WTC11 (cell line): ENCODE measurements around the gene FAM120AOS. TPM values are rescaled to one million over a fixed set of nuclear protein-coding genes. Genes with fewer than 3 reads are reported as not detected.
A peak's percentile ranks its signal among the peaks of the same experiment; 100 is the strongest.
"Not testable (repeated sequence)": the region's sequence is repeated elsewhere in the genome, so short reads cannot be mapped to it uniquely, and the experiment has no call there.

Experiments
- ATAC-seq: fragments of 200-7000 bp; cut with Tn5 transposase; 2 replicates; pipeline ENCODE4 v1.10.0; 2021; ENCODE audit warnings: mild to moderate bottlenecking, moderate library complexity
- CTCF ChIA-PET: fragments of 300-600 bp; sonication (Branson Sonifier 250); formaldehyde crosslinking; loops from one replicate; lab custom pipeline; 2021; ENCODE audit warnings: antibody characterized with exemption; lab: Charles Lee
- POLR2A ChIA-PET: fragments of 350-600 bp; sonication (Branson Sonifier 250); formaldehyde crosslinking; loops from one replicate; lab custom pipeline; 2021; ENCODE audit warnings: antibody characterized with exemption; lab: Charles Lee
- DNase-seq: peaks from one replicate; pipeline ENCODE4 v3.0.0; 2021; ENCODE audit warnings: low spot score
- H3K27ac Mint-ChIP-seq: 2 replicates; pipeline ENCODE4 v1.8.0; 2021; ENCODE audit warnings: mixed read lengths
- H3K27me3 Mint-ChIP-seq: 2 replicates; pipeline ENCODE4 v1.8.0; 2021; ENCODE audit warnings: low read depth, mild to moderate bottlenecking, moderate library complexity, mixed read lengths
- H3K36me3 Mint-ChIP-seq: 2 replicates; pipeline ENCODE4 v1.8.0; 2021; ENCODE audit warnings: mixed read lengths
- H3K4me1 Mint-ChIP-seq: 2 replicates; pipeline ENCODE4 v1.8.0; 2022; ENCODE audit warnings: mixed read lengths
- H3K4me3 Mint-ChIP-seq: 2 replicates; pipeline ENCODE4 v1.8.0; 2021; ENCODE audit warnings: mild to moderate bottlenecking, moderate library complexity, mixed read lengths
- H3K9me3 Mint-ChIP-seq: 2 replicates; pipeline ENCODE4 v1.8.0; 2021; ENCODE audit warnings: mixed read lengths
- ATF6 ChIP-seq: sonication (generic); formaldehyde crosslinking; IDR thresholded peaks from 2 replicates; pipeline ENCODE4 v1.8.1; 2023; ENCODE audit warnings: mild to moderate bottlenecking, missing genetic modification reagents
- E2F1 ChIP-seq: sonication (generic); formaldehyde crosslinking; IDR thresholded peaks from 2 replicates; pipeline ENCODE4 v1.8.0; 2022; ENCODE audit warnings: mild to moderate bottlenecking, missing genetic modification reagents
- ELF4 ChIP-seq: sonication (generic); formaldehyde crosslinking; IDR thresholded peaks from 2 replicates; pipeline ENCODE4 v1.8.1; 2022; ENCODE audit warnings: low read depth, mild to moderate bottlenecking, moderate library complexity, missing genetic modification reagents
- FOXK1 ChIP-seq: sonication (generic); formaldehyde crosslinking; IDR thresholded peaks from 2 replicates; pipeline ENCODE4 v1.8.0; 2022; ENCODE audit warnings: mild to moderate bottlenecking, moderate library complexity, missing genetic modification reagents
- OVOL2 ChIP-seq: fragments of 250-450 bp; sonication (Bioruptor Pico); IDR thresholded peaks from 2 replicates; pipeline ENCODE4 v1.9.0; 2021; ENCODE audit warnings: mild to moderate bottlenecking, borderline replicate concordance
- SMAD3 ChIP-seq: sonication (generic); formaldehyde crosslinking; IDR thresholded peaks from 2 replicates; pipeline ENCODE4 v1.8.0; 2022; ENCODE audit warnings: missing genetic modification reagents, mild to moderate bottlenecking, borderline replicate concordance
- SMAD4 ChIP-seq: sonication (generic); formaldehyde crosslinking; IDR thresholded peaks from 2 replicates; pipeline ENCODE4 v1.8.0; 2022; ENCODE audit warnings: mild to moderate bottlenecking, missing genetic modification reagents
- TCF7 ChIP-seq: sonication (generic); formaldehyde crosslinking; IDR thresholded peaks from 2 replicates; pipeline ENCODE4 v1.8.0; 2022; ENCODE audit warnings: mild to moderate bottlenecking, low read depth, missing genetic modification reagents, moderate library complexity
- TEAD1 ChIP-seq: sonication (generic); formaldehyde crosslinking; IDR thresholded peaks from 2 replicates; pipeline ENCODE4 v1.8.0; 2022; ENCODE audit warnings: mild to moderate bottlenecking, missing genetic modification reagents
- TP53 ChIP-seq: sonication (generic); formaldehyde crosslinking; IDR thresholded peaks from 2 replicates; pipeline ENCODE4 v1.8.1; 2023; ENCODE audit warnings: mild to moderate bottlenecking, missing genetic modification reagents
- USF2 ChIP-seq: sonication (generic); formaldehyde crosslinking; IDR thresholded peaks from 2 replicates; pipeline ENCODE4 v1.8.1; 2023; ENCODE audit warnings: mild to moderate bottlenecking, missing genetic modification reagents, moderate library complexity
- ZNF416 ChIP-seq: fragments of 250-450 bp; sonication (Bioruptor Pico); IDR thresholded peaks from 2 replicates; pipeline ENCODE4 v1.9.0; 2021; ENCODE audit warnings: mild to moderate bottlenecking, inconsistent platforms
- ZNF423 ChIP-seq: fragments of 250-450 bp; sonication (Bioruptor Pico); IDR thresholded peaks from 2 replicates; pipeline ENCODE4 v2.1.2; 2022; ENCODE audit warnings: mild to moderate bottlenecking, moderate library complexity
- ZNF425 ChIP-seq: fragments of 250-450 bp; sonication (Bioruptor Pico); conservative IDR thresholded peaks from 2 replicates; pipeline ENCODE4 v1.9.0; 2021; ENCODE audit warnings: mild to moderate bottlenecking
- ZNF671 ChIP-seq: fragments of 250-450 bp; sonication (Bioruptor Pico); IDR thresholded peaks from 2 replicates; pipeline ENCODE4 v1.8.0; 2021; ENCODE audit warnings: mild to moderate bottlenecking
- ZSCAN18 ChIP-seq: fragments of 250-450 bp; sonication (Bioruptor Pico); IDR thresholded peaks from 2 replicates; pipeline ENCODE4 v2.1.2; 2022; ENCODE audit warnings: mild to moderate bottlenecking, moderate library complexity
- total RNA-seq: library from RNA; stranded (reverse); gene quantifications from 3 replicates; pipeline ENCODE4 v1.2.3, GENCODE V29; 2021

The FAM120AOS gene
- total RNA-seq, 1 experiment from 2014 or later = 44.4 TPM

GRCh38 chr9:93446073-93446472 lies 7.3 kb downstream of the FAM120AOS start (continued):
- TF ChIP-seq E2F1 (no peak), FOXK1 (CRISPR knock-in tag) (no peak)

GRCh38 chr9:93440896-93441580 lies 12.3 kb downstream of the FAM120AOS start:
- TF ChIP-seq USF2 (CRISPR knock-in tag) (no peak), SMAD4 (CRISPR knock-in tag) (no peak), TP53 (no peak)
- DNase-seq = no peak
- no peaks in the 10 kb centered on the region for H3K9me3 Mint-ChIP-seq
- H3K4me3 Mint-ChIP-seq = no peak overlapping the region
- peaks cover 4% of the 10 kb centered on the region for H3K36me3 Mint-ChIP-seq
- peaks cover 8% of the 10 kb centered on the region for H3K4me1 Mint-ChIP-seq
- ChIA-PET POLR2A (no interaction called here), CTCF (interaction anchor here (1.1 kb wide), 1 partner anchor 125 kb away, joined by 4 read pairs; no protein-coding TSS in a partner anchor)
- no peak for ATAC-seq
- H3K27me3 Mint-ChIP-seq = no peaks in the 10 kb centered on the region
- peak overlapping the region; percentile 63; the same call in 1 of the 2 replicates for H3K27ac Mint-ChIP-seq

- H3K27me3 Mint-ChIP-seq, CTCF ChIA-PET, H3K9me3 Mint-ChIP-seq, ATAC-seq, H3K27ac Mint-ChIP-seq, DNase-seq, H3K4me3 Mint-ChIP-seq, H3K36me3 Mint-ChIP-seq: not testable (repeated sequence)
- H3K4me1 Mint-ChIP-seq = peaks cover 14% of the 10 kb centered on the region
- POLR2A ChIA-PET = interaction anchor here (0.7 kb wide), 2 partner anchors 10 to 13 kb away, joined by 3 read pairs; no protein-coding TSS in a partner anchor
Measured at GRCh38 chr9:93439301-93439700, 14.1 kb downstream of the FAM120AOS start.

- CTCF ChIA-PET = no interaction called here
- Mint-ChIP-seq H3K27me3 (no peaks in the 10 kb centered on the region), H3K27ac (no peak overlapping the region), H3K9me3 (no peaks in the 10 kb centered on the region), H3K4me1 (peaks cover 14% of the 10 kb centered on the region), H3K4me3 (no peak overlapping the region), H3K36me3 (no peaks in the 10 kb centered on the region)
- ATAC-seq (no peak), DNase-seq (no peak)
- POLR2A ChIA-PET = no interaction called here
- TF ChIP-seq ELF4 (CRISPR knock-in tag) (no peak), SMAD3 (no peak), ZNF671 (CRISPR knock-in tag) (no peak), ZSCAN18 (CRISPR knock-in tag) (no peak), OVOL2 (no peak), ZNF416 (CRISPR knock-in tag) (no peak), TEAD1 (CRISPR knock-in tag) (no peak), ZNF425 (CRISPR knock-in tag) (no peak), ATF6 (CRISPR knock-in tag) (no peak), TCF7 (CRISPR knock-in tag) (no peak), ZNF423 (CRISPR knock-in tag) (no peak)
Measured at GRCh38 chr9:93437996-93438395, 15.4 kb downstream of the FAM120AOS start.
